Astrocyte of the hippocampus (primary cell): ENCODE data around the gene ACOT11.
A peak's percentile ranks its signal among the peaks of the same experiment; 100 is the strongest.

ENCODE experiments used
- DNase-seq: peaks from one replicate; pipeline ENCODE4 v3.0.0; 2011; ENCODE audit warnings: low read depth, low spot score

Gene ACOT11

DNA sequence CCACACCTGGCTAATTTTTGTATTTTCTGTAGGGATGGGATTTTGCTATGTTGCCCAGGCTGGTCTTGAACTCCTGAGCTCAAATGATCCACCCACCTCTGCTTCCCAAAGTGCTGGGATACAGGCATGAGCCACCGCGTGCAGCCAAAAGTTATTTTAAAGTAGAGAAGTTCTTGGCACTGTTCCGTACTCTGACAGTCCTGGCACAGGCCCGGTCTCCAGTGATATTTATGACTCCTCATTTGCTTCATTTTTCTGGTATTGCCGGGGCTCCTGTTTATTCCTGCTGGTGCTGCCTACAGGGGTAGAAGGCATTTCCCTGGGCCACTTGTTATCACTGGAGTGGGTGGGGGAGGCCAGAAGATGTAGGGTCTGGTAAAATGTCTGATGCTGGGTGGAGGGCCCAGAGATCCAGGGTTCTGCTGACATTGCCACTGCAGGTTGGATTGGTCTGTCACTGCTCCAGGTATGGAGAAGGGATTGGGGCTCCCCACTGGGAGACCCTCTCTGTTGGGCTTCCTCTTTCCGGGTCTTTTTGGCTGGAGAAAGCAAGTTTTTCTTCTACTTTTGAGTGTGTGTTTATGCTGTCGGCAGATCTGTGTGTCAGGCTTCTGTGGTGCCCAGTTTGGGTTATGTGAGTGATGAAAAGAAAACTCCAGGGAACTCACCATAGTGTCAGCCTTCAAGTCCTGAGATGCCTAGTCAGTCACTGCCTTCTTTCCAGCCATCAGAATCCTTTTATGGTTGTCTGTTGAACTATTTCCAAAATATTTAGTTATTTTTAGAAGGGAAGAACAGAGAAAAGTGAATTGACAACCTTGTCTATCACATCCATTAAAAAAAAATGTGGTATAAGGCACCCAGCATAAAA, 98.0 kb downstream of the ACOT11 start:
- DNase-seq = no peak

- no peak for DNase-seq
Measured at GRCh38 chr1:54649130-54649898, 101.3 kb downstream of the ACOT11 start.

DNA sequence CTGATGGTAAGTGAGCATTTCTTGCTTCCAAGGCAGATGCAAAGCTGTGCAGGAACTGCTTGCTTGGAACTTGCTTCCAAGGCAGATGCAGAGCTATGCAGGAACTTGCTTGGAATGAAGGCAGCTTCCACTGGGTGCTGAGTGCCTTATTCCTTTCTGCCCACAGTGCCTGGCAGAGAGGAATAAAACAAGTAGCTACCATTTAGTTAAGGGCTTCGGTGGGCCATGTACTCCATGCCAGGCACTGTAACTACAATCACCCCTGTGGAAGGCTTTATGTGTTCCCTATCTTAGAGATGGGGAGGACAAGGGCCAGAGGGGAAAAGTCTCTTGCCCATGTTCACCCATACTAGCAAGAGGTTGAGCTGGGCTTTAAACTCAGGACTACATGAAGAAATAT, 101.9 kb downstream of the ACOT11 start:
- DNase-seq = no peak

DNA sequence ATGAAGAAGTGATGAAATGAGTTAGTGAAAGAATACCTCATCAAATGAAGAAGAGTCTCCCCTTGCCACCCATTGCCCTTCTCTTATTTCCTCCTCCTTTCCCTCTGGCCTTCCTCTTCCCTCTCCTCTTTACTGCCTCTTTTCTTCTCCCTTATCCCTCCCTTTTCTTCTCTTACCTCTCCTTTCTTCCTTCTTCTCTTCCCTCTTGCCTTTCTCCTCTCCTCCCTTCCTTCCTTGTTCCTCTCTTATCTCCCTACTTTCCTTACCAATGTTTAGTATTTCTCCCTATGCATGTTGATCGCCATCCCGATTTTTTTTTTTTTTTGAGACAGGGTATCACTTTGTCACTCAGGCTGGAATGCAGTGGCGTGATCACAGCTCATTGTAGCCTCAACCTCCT, 102.4 kb downstream of the ACOT11 start:
- DNase-seq = no peak

DNA sequence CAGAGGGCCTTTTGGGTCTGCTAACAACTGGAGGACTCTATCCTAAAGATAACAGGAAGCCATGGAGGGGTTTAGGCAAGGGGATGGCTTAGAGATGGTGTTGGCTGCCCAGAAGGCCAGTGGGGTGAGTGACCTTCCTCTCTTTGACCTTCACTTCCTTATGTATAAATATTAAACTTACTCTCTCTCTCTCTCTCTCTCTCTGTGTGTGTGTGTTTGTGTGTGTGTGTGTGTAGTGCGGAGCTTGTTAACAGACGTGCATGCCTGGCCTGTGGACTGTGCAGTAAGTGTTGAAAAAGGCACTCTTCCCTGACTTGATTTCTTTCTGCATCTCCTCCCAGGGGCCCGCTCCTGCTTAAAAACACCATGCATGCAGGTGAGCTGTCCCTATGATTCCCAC, 103.6 kb downstream of the ACOT11 start:
- DNase-seq = no peak

DNA sequence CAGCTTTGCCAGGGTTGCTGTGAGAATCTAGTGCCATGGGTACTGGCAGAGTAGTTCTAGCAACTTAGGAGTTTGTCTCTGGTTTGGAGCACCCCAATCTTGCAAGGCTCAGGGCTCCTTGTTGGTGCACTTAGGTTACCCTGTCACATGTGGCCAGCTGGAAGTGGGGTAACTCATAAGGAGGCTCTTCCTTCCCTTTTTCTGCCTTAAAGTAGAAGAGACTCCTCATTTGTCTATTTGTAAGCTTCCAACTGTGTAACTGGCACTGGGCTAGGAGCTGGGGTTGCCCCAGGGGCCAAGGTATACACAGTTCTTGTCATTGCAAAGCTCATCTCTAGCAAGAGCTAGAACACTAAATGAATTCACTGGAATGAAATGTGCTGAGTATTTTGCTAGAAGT, 104.1 kb downstream of the ACOT11 start:
- DNase-seq = no peak

DNA sequence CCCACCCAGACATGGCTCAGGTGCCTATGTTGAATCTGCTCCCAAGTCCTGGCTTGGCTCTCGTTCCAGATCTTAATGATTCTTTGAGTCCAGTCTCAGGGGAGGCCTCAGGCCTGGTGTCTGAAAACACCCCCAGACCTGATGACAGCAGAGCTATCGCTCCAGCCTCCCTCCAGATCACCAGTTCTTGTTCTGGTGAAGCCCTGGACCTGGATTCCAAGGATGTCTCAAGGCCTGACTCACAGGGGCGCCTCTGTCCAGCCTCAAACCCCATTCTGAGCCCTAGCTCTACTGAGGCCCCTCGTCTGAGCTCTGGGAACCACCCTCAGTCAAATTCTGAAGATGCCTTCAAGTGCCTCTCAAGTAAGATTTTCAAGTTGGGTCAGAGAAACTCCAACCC, 105.0 kb downstream of the ACOT11 start:
- peak; percentile 9 for DNase-seq

GRCh38 chr1:54658164-54658913, 110.3 kb downstream of the ACOT11 start:
- no peak for DNase-seq
